Prostate gland (tissue), 2 donors: ENCODE measurements around the gene XIRP1.

Source experiments
- CTCF ChIP-seq, 4 experiments: fragments of 200-600 bp in 2 of 4; fragments of 450-650 bp in 2 of 4; sonication (generic) in 2 of 4; IDR thresholded peaks; 1 replicate in 3 of 4; 2 replicates in 1 of 4; pipeline ENCODE4 v1.5.1; 2016 to 2019; ENCODE audit warnings: antibody characterized with exemption in 4 of 4, mild to moderate bottlenecking in 2 of 4, moderate library complexity in 2 of 4
- POLR2A ChIP-seq: fragments of 450-650 bp; IDR thresholded peaks from one replicate; pipeline ENCODE4 v1.6.1; 2016; ENCODE audit warnings: antibody characterized with exemption, mild to moderate bottlenecking
- POLR2AphosphoS5 ChIP-seq: sonication (generic); formaldehyde crosslinking; IDR thresholded peaks from one replicate; pipeline ENCODE4 v1.6.1; 2017; ENCODE audit warnings: antibody characterized with exemption

GRCh38 chr3:39148435-39149058 lies 43.8 kb downstream of the XIRP1 start:
- TF ChIP-seq CTCF (IDR thresholded peaks at IDR 0.05) (no peak), POLR2AphosphoS5 (no peak), POLR2A (no peak)
